Adrenal gland (tissue), 12 donors: ENCODE data around the gene ASB13. TPM values are rescaled to one million over a fixed set of nuclear protein-coding genes. Genes with fewer than 3 reads are reported as not detected.

Experiments used
- DNase-seq, 7 donors: peaks; one replicate each; pipeline ENCODE4 v3.0.0-alpha.2; 2019 to 2020
- H3K27ac ChIP-seq, 5 donors: fragments of 200-600 bp; sonication (generic) in 4 of 5; 1 replicate in 3 of 5; 2 replicates in 2 of 5; pipeline versions ENCODE4 v1.5.1 to v1.8.0; 2016 to 2020; ENCODE audit warnings: mild to moderate bottlenecking in 1 of 5
- H3K27me3 ChIP-seq: fragments of 200-600 bp; 2 replicates; pipeline ENCODE4 v1.8.0; 2021
- H3K36me3 ChIP-seq, 2 donors: fragments of 200-600 bp; replicated peaks in 1 of 2; 1 replicate in 1 of 2; 2 replicates in 1 of 2; pipeline versions ENCODE4 v1.5.1 to v1.8.0; 2018 to 2022
- H3K4me1 ChIP-seq, 2 donors: fragments of 200-600 bp; replicated peaks in 1 of 2; 1 replicate in 1 of 2; 2 replicates in 1 of 2; pipeline versions ENCODE4 v1.5.1 to v1.8.0; 2018 to 2021
- H3K4me3 ChIP-seq, 4 donors: fragments of 200-600 bp; sonication (generic) in 3 of 4; one replicate each; pipeline ENCODE4 v1.5.1; 2016 to 2018
- H3K9me3 ChIP-seq, 3 donors: fragments of 200-600 bp; sonication (generic) in 1 of 3; replicated peaks in 1 of 3; 1 replicate in 2 of 3; 2 replicates in 1 of 3; pipeline versions ENCODE4 v1.5.1 to v1.8.0; 2016 to 2021
- CTCF ChIP-seq, 6 experiments: fragments of 450-650 bp in 4 of 6; fragments of 200-600 bp in 2 of 6; sonication (generic) in 1 of 6; IDR thresholded peaks; 1 replicate in 5 of 6; 2 replicates in 1 of 6; pipeline versions ENCODE4 v1.5.1 to v1.8.0; 2016 to 2021; ENCODE audit warnings: antibody characterized with exemption in 6 of 6, mild to moderate bottlenecking in 2 of 6, moderate library complexity in 1 of 6
- POLR2A ChIP-seq, 2 donors: fragments of 450-650 bp; IDR thresholded peaks; one replicate each; pipeline ENCODE4 v1.6.1; 2017; ENCODE audit warnings: antibody characterized with exemption in 2 of 2, mild to moderate bottlenecking in 2 of 2, moderate library complexity in 1 of 2
- WGBS, 4 donors: extraction: QIAGEN DNeasy Blood & Tissue Kit in 2 of 4; methylation state at CpG; one replicate each; pipeline versions ENCODE4 v1.1.5 to v1.1.7; 2013 to 2017; 5-methylcytosine and 5-hydroxymethylcytosine counted together
- intact Hi-C, 2 donors: fragments of 100-400 bp; cut with DNase I; formaldehyde crosslinking; loops; one replicate each; pipeline versions ENCODE4 v1.14.1 to v1.15.0; 2022 to 2023
- polyA plus RNA-seq, 3 donors: library from polyadenylated mRNA; stranded (reverse); fragments of 200-250 nt in 2 of 3; fragments of 350-450 nt in 1 of 3; fragmentation: Illumina TruSeq in 1 of 3; extraction: RNeasy Lipid Tissue Mini Kit (QIAGEN cat#74804) in 1 of 3; gene quantifications; one replicate each; pipeline ENCODE4 v1.2.3, GENCODE V29; 2013 to 2014
- total RNA-seq, 9 donors: library from RNA; depleted of rRNA in 4 of 9; stranded (reverse); fragments of >200 nt in 4 of 9; fragments of 120-200 nt in 1 of 9; fragmentation: NEBNext Ultra II Directional in 1 of 9; extraction: Animal tissue kit (Norgen Biotek cat#: 25700) in 1 of 9; gene quantifications; one replicate each; pipeline versions ENCODE4 v1.1.0 to v1.2.4, GENCODE V29; 2013 to 2023
- donor health status: healthy with polysubstance abuse.
- donor health status: Bipolar disorder and iron deficiency.
- donor health status: DM: yes; HTN: yes; CAD: no.
- donor health status: DM: no; HTN: no; CAD: no.
- donor health status: DM: no; HTN: no; CAD: no.
- donor health status: DM: yes; HTN: yes; CAD: no.

Gene ASB13
- total and polyA plus RNA-seq, 12 donors = 24.4 to 65.9 (median 45.9) TPM

DNA sequence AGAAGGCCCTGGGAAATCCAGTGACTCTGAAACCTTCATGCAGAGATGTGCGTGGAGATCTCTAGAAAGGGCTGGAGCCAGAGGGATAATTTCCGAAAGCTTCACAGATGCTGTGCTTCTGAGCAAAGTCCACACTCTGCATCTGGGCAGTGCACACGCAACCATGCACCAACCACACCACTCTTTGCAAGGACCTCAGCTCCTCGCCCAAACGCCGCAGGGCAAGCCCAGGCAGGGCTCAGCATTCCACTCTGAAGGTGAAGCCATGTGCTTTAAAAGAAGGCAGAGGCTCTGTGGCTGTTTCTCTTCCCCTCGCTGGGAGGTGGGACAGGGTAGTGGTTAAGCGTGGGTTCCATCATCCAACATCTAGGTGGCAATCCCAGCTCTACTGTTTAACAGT, 48.4 kb downstream of the ASB13 start:
- no peak for DNase-seq
- H3K4me1 ChIP-seq = peaks cover 0 to 9% of the 10 kb centered on the region in 2 donors
- H3K27ac ChIP-seq = no peak overlapping the region
- TF ChIP-seq CTCF (IDR thresholded peaks at IDR 0.05) (no peak), POLR2A (IDR thresholded peaks at IDR 0.05) (no peak)
- no peak overlapping the region for H3K4me3 ChIP-seq
- no peaks in the 10 kb centered on the region for H3K36me3 ChIP-seq
- no peaks in the 10 kb centered on the region for H3K9me3 ChIP-seq
- WGBS, 4 donors = 77 to 84% (median 83%) methylated on average over 6 to 8 of the region's 8 CpGs
- H3K27me3 ChIP-seq = no peaks in the 10 kb centered on the region
- intact Hi-C loops = loop anchor here in 1 of 2 donors (10.0 kb wide), 1 partner anchor 153 kb away; no protein-coding TSS in a partner anchor

GRCh38 chr10:5617521-5617920, 48.9 kb downstream of the ASB13 start:
- TF ChIP-seq POLR2A (IDR thresholded peaks at IDR 0.05) (no peak), CTCF (IDR thresholded peaks at IDR 0.05) (no peak)
- DNase-seq = no peak
- peaks cover 0 to 5% of the 10 kb centered on the region in 2 donors for H3K4me1 ChIP-seq
- H3K4me3 ChIP-seq = no peak overlapping the region
- intact Hi-C loops = loop anchor here in 1 of 2 donors (10.0 kb wide), 1 partner anchor 153 kb away; no protein-coding TSS in a partner anchor
- H3K27ac ChIP-seq = no peak overlapping the region
- WGBS, 4 donors = 89 to 98% (median 94%) methylated on average over 11 of the region's 11 CpGs
- H3K36me3 ChIP-seq = no peaks in the 10 kb centered on the region
- no peaks in the 10 kb centered on the region for H3K27me3 ChIP-seq
- H3K9me3 ChIP-seq = no peaks in the 10 kb centered on the region

- no peak for DNase-seq
- intact Hi-C loops = loop anchor here in 1 of 2 donors (10.0 kb wide), 1 partner anchor 152 kb away; no protein-coding TSS in a partner anchor
- Histone ChIP-seq H3K9me3 (no peaks in the 10 kb centered on the region), H3K4me3 (no peak overlapping the region), H3K27me3 (no peaks in the 10 kb centered on the region), H3K27ac (no peak overlapping the region), H3K4me1 (peaks cover 0 to 5% of the 10 kb centered on the region in 2 donors), H3K36me3 (no peaks in the 10 kb centered on the region)
- 65 to 77% (median 72%) methylated on average over 6 of the region's 6 CpGs for WGBS, 4 donors
- TF ChIP-seq POLR2A (IDR thresholded peaks at IDR 0.05) (no peak), CTCF (IDR thresholded peaks at IDR 0.05) (no peak)
Observed at GRCh38 chr10:5616836-5617235, 49.6 kb downstream of the ASB13 start.

DNA sequence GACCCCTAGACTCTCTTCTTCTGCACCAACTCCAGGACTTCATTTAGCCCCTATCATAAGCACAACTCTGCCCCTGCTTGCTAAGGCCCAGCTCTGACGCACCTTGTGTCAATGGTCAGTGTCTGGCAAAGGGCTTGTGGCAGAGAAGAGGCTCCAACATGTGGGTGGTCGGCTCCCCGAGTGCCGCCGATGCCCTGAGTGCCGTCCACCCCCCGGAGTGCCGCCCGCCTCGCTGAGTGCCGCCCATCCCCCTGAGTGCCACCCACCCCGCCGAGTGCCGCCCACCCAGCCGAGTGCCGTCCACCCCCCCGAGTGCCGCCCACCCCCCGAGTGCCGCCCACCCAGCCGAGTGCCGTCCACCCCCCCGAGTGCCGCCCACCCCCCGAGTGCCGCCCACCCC, 50.3 kb downstream of the ASB13 start:
- no peaks in the 10 kb centered on the region for H3K27me3 ChIP-seq
- H3K4me3 ChIP-seq = no peak overlapping the region
- no peaks in the 10 kb centered on the region for H3K36me3 ChIP-seq
- H3K4me1 ChIP-seq = peaks cover 0 to 5% of the 10 kb centered on the region in 2 donors
- DNase-seq = no peak
- TF ChIP-seq POLR2A (IDR thresholded peaks at IDR 0.05) = no peak
- TF ChIP-seq CTCF (IDR thresholded peaks at IDR 0.05) = no peak
- H3K9me3 ChIP-seq = no peaks in the 10 kb centered on the region
- intact Hi-C loops = loop anchor here in 1 of 2 donors (10.0 kb wide), 1 partner anchor 151 kb away; no protein-coding TSS in a partner anchor
- WGBS, 4 donors = 84 to 91% (median 89%) methylated on average over 7 to 25 of the region's 26 CpGs
- no peak overlapping the region for H3K27ac ChIP-seq
